Endothelial cell of umbilical vein (primary cell): ENCODE data around the gene IP6K3.

ENCODE experiments used
- CTCF ChIP-seq, 2 donors: IDR thresholded peaks; 1 replicate in 1 of 2; 2 replicates in 1 of 2; pipeline ENCODE4 v1.5.1; 2011; ENCODE audit warnings: low read length in 2 of 2, mild to moderate bottlenecking in 2 of 2, moderate library complexity in 2 of 2, control low read depth in 1 of 2, inconsistent platforms in 1 of 2, low read depth in 1 of 2; ENCODE audit not compliant: insufficient read depth in 1 of 2; ENCODE audit errors: extremely low read depth in 1 of 2
- EZH2 ChIP-seq: IDR thresholded peaks from 2 replicates; pipeline ENCODE4 v1.6.1; 2012; ENCODE audit warnings: borderline replicate concordance, low read depth, mild to moderate bottlenecking, moderate library complexity, low read length, inconsistent platforms; ENCODE audit not compliant: severe bottlenecking
- GATA2 ChIP-seq: IDR thresholded peaks from 2 replicates; pipeline ENCODE4 v1.7.0; 2011; ENCODE audit warnings: low read depth, mild to moderate bottlenecking, moderate library complexity, mixed read lengths, low read length; ENCODE audit not compliant: insufficient read length, insufficient read depth
- MAX ChIP-seq: IDR thresholded peaks from 2 replicates; pipeline ENCODE4 v1.6.1; 2011; ENCODE audit not compliant: insufficient read depth, insufficient read length
- MYC ChIP-seq: IDR thresholded peaks from one replicate; pipeline ENCODE4 v1.6.1; 2011; ENCODE audit warnings: mild to moderate bottlenecking, low read depth, low read length
- POLR2A ChIP-seq: IDR thresholded peaks from 2 replicates; pipeline ENCODE4 v1.6.1; 2012; ENCODE audit warnings: low read depth, mild to moderate bottlenecking, control low read depth, low read length

GRCh38 chr6:33725891-33726673 lies 20.6 kb downstream of the IP6K3 start:
- TF ChIP-seq CTCF (IDR thresholded peaks at IDR 0.05; ENCODE audit: extremely low read depth in 1 of 2, insufficient read depth in 1 of 2, low read depth in 1 of 2, low read length in 2 of 2) (no peak), GATA2 (no peak), POLR2A (no peak), MYC (no peak), MAX (no peak), EZH2 (no peak)
